ENCODE results near the gene PRR5L. TPM values are rescaled to one million over a fixed set of nuclear protein-coding genes. Genes with fewer than 3 reads are reported as not detected.

The PRR5L gene
- total RNA-seq, 4 donors from 2014 or later = 8.8 to 29.7 (median 9.4) TPM

DNA sequence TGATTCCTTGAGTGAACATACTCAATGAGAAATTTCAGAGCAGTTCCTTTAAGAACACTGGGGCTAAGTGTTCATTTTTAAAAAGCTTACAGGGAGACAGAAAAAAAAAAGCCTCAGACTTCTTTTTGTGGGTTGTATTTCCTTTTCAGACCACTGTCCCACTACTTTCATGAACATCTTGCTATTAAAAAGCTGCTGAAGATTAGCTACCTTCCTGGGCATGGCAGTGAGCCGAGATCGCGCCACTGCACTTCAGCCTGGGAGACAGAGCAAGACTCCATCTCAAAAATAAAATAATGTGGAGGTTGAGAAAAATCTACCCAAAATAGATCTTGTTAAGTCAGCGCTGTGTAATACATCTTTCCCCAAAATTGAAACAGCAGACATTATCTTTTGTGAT lies 203.2 kb downstream of the PRR5L start:
- TF ChIP-seq EP300 (IDR thresholded peaks at IDR 0.05) = no peak
- Histone ChIP-seq H3K27me3 (no peaks in the 10 kb centered on the region), H3K27ac (no peak overlapping the region), H3K4me3 (no peak overlapping the region), H3K36me3 (peaks cover 0 to 56% (median 10%) of the 10 kb centered on the region in 3 donors), H3K4me1 (peaks cover 0 to 25% (median 0%) of the 10 kb centered on the region in 4 donors), H3K9me3 (no peaks in the 10 kb centered on the region)
- no peak for DNase-seq (ENCODE audit: low spot score in 2 of 2)
- 90% methylated on average over 4 of the region's 4 CpGs for WGBS, 2 donors

DNA sequence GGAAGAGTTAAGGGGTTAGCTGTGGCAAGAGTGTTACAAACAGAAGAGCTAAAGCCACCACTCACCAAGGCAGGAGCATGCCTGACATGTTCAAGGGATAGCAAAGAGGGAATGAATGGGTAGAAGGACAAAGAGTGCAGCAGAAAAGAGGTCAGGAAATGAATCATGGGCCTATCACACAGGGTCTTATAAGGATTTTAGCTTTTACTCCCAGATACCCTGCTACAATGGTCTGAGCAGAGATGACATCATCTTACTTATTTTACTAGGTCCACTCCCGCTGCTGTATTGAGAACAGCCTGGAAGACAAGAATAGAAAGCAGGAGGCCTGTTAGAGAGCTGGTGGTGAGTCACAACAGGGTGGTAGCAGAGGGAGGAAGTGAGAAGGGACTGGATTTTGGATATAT lies 204.2 kb downstream of the PRR5L start:
- no peaks in the 10 kb centered on the region for H3K27me3 ChIP-seq
- peaks cover 0 to 25% (median 0%) of the 10 kb centered on the region in 4 donors for H3K4me1 ChIP-seq
- H3K36me3 ChIP-seq = peaks cover 0 to 49% (median 7%) of the 10 kb centered on the region in 3 donors
- DNase-seq (ENCODE audit: low spot score in 2 of 2) = no peak
- no peaks in the 10 kb centered on the region for H3K9me3 ChIP-seq
- TF ChIP-seq EP300 (IDR thresholded peaks at IDR 0.05) = no peak
- TF ChIP-seq, protein P1, sequence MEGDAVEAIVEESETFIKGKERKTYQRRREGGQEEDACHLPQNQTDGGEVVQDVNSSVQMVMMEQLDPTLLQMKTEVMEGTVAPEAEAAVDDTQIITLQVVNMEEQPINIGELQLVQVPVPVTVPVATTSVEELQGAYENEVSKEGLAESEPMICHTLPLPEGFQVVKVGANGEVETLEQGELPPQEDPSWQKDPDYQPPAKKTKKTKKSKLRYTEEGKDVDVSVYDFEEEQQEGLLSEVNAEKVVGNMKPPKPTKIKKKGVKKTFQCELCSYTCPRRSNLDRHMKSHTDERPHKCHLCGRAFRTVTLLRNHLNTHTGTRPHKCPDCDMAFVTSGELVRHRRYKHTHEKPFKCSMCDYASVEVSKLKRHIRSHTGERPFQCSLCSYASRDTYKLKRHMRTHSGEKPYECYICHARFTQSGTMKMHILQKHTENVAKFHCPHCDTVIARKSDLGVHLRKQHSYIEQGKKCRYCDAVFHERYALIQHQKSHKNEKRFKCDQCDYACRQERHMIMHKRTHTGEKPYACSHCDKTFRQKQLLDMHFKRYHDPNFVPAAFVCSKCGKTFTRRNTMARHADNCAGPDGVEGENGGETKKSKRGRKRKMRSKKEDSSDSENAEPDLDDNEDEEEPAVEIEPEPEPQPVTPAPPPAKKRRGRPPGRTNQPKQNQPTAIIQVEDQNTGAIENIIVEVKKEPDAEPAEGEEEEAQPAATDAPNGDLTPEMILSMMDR (IDR thresholded peaks at IDR 0.05) = no peak
- no peak for TF ChIP-seq POLR2A (IDR thresholded peaks at IDR 0.05)
- H3K27ac ChIP-seq = no peak overlapping the region
- H3K4me3 ChIP-seq = no peak overlapping the region
- 51 to 54% methylated on average over 1 of the region's 1 CpG for WGBS, 2 donors

DNA sequence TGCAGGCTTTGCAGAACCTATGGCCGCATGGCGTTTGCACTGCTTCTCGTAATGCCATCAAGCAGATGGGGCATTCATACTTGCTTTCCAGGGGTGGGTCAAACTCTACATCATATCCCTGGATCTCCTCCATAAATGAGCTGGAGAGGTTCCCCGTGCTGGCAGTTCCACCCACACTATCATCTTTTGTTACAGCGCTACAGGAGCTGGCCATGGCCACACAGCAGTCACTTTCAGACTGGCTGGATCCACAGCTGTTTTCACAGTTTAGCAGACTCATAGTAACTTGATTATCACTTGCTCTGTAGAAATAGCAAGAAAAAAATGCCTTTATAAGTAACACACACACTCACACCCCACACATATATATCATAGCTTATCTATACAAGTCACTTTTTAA lies 205.1 kb downstream of the PRR5L start:
- H3K36me3 ChIP-seq = peaks cover 0 to 40% (median 3%) of the 10 kb centered on the region in 3 donors
- no peak overlapping the region for H3K4me3 ChIP-seq
- no peaks in the 10 kb centered on the region for H3K27me3 ChIP-seq
- WGBS, 2 donors = 78 to 83% methylated on average over 5 of the region's 5 CpGs
- H3K9me3 ChIP-seq = no peaks in the 10 kb centered on the region
- no peak for DNase-seq (ENCODE audit: low spot score in 2 of 2)
- TF ChIP-seq EP300 (IDR thresholded peaks at IDR 0.05) (no peak), POLR2A (IDR thresholded peaks at IDR 0.05) (no peak)
- TF ChIP-seq, protein P1 (IDR thresholded peaks at IDR 0.05) = no peak
- no peak overlapping the region for H3K27ac ChIP-seq
- H3K4me1 ChIP-seq = peaks cover 0 to 33% (median 0%) of the 10 kb centered on the region in 4 donors

DNA sequence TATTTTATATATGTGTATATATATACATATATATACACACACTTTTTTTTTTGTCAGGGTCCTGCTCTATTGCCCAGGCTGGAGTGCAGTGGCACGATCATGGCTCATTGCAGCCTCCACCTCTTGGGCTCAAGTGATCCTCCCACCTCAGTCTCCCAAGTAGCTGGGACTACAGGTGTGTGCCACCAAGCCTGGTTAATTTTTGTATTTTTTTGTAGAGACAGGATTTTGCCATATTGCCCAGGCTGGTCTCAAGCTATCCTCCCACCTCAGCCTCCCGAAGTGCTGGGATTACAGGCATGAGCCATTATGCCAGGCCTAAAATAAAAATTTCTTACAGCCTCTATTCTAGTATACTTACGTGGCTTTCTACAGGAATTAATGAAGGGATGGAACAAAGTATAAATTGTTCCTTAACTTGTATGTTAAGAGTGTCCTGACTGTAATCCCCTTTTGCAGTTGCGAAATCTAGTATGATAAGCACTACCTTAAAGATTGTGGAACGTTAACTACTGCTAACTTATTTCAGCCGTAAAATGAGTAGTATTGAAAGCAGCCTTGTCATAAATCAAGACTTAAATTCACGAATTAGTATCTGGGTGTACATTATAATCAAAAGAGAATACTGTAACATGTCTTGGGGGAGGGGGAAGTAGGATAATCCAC lies 211.9 kb downstream of the PRR5L start:
- 50 to 59% methylated on average over 7 of the region's 7 CpGs for WGBS, 2 donors
- no peaks in the 10 kb centered on the region for H3K36me3 ChIP-seq
- peaks cover 0 to 2% (median 0%) of the 10 kb centered on the region in 4 donors for H3K9me3 ChIP-seq
- DNase-seq (ENCODE audit: low spot score in 2 of 2) = no peak
- TF ChIP-seq EP300 (IDR thresholded peaks at IDR 0.05) (no peak), POLR2A (IDR thresholded peaks at IDR 0.05) (no peak)
- TF ChIP-seq, protein P1 (IDR thresholded peaks at IDR 0.05) = no peak
- peak overlapping the region in 1 of 4 donors; percentile 97 for H3K4me3 ChIP-seq
- H3K27ac ChIP-seq = peak overlapping the region in 2 of 4 donors; percentile 50 to 95
- H3K27me3 ChIP-seq = no peaks in the 10 kb centered on the region
- H3K4me1 ChIP-seq = peaks cover 0 to 35% (median 11%) of the 10 kb centered on the region in 4 donors

DNA sequence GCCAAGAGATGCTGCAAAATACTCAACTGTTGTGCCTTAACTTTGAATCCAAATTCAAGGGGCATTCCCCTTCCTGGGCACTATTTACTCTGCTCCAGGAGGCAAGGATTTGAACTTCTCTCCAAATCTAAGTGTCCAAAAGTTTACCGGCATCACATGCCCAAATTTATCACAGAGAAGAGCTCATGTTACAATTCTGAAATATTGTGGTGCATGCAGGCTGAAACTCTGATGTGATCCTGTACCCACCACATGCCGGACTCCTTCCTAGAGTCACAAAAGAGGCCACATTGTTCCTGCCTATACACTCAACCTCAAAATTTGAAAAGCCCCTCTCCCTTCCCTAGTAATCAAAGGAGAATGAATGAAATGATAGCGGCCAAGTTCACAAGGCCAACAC lies 212.7 kb downstream of the PRR5L start:
- Histone ChIP-seq H3K4me1 (peaks cover 0 to 29% (median 11%) of the 10 kb centered on the region in 4 donors), H3K27me3 (no peaks in the 10 kb centered on the region), H3K9me3 (peaks cover 0 to 6% (median 0%) of the 10 kb centered on the region in 4 donors), H3K27ac (peak overlapping the region in 2 of 4 donors; percentile 88 to 95), H3K4me3 (peak overlapping the region; percentile 85 to 97 (median 89)), H3K36me3 (no peaks in the 10 kb centered on the region)
- DNase-seq (ENCODE audit: low spot score in 2 of 2) = no peak
- WGBS, 2 donors = 1 to 19% methylated on average over 3 of the region's 3 CpGs
- TF ChIP-seq, protein P1 (IDR thresholded peaks at IDR 0.05) = no peak
- no peak for TF ChIP-seq EP300 (IDR thresholded peaks at IDR 0.05)
- TF ChIP-seq POLR2A (IDR thresholded peaks at IDR 0.05) = no peak

All from tibial nerve (tissue), 4 donors.